GM12878 (cell line): ENCODE results near the gene ARL2.

ENCODE experiments used
- CBX5 ChIP-seq: sonication (generic); IDR thresholded peaks from 2 replicates; pipeline ENCODE4 v1.6.1; 2016; ENCODE audit warnings: low read depth, moderate library complexity, mild to moderate bottlenecking, inconsistent platforms
- EZH2 ChIP-seq: IDR thresholded peaks from 2 replicates; pipeline ENCODE4 v1.6.1; 2012; ENCODE audit warnings: low read depth, mild to moderate bottlenecking, control low read depth, inconsistent platforms, low read length, borderline replicate concordance; ENCODE audit not compliant: control insufficient read depth
- POLR2A ChIP-seq: IDR thresholded peaks from 2 replicates; pipeline ENCODE4 v1.6.1; 2011; ENCODE audit warnings: low read depth, mild to moderate bottlenecking, low read length
- SRF ChIP-seq, 2 experiments: IDR thresholded peaks; 2 replicates each; pipeline ENCODE4 v1.6.1; 2011; ENCODE audit warnings: low read depth in 2 of 2, low read length in 2 of 2, mild to moderate bottlenecking in 1 of 2, moderate library complexity in 1 of 2
- STAT3 ChIP-seq: IDR thresholded peaks from 2 replicates; pipeline ENCODE4 v1.6.1; 2011; ENCODE audit warnings: low read depth, low read length, improper control_type of control experiment
- ZBTB33 ChIP-seq: fragments of 450-650 bp; IDR thresholded peaks from 2 replicates; pipeline ENCODE4 v1.6.1; 2017; ENCODE audit warnings: mild to moderate bottlenecking
- TF ChIP-seq, protein P1 (sequence below): fragments of 450-650 bp; formaldehyde crosslinking; IDR thresholded peaks from 2 replicates; pipeline ENCODE4 v1.5.0; 2022; ENCODE audit warnings: mild to moderate bottlenecking, missing genetic modification characterization
- TF ChIP-seq, protein P2 (sequence below), 3 experiments: IDR thresholded peaks in 2 of 3; conservative IDR thresholded peaks in 1 of 3; 2 replicates each; pipeline ENCODE4 v1.5.1; 2011; ENCODE audit warnings: low read depth in 3 of 3, low read length in 3 of 3, mild to moderate bottlenecking in 3 of 3, control low read depth in 2 of 3, moderate library complexity in 2 of 3, inconsistent platforms in 1 of 3, mixed read lengths in 1 of 3; ENCODE audit not compliant: control insufficient read depth in 2 of 3, insufficient read depth in 1 of 3; ENCODE audit errors: extremely low read depth in 1 of 3
- TF ChIP-seq, protein P3 (sequence below): IDR thresholded peaks from 2 replicates; pipeline ENCODE4 v1.6.1; 2012; ENCODE audit warnings: mild to moderate bottlenecking, low read depth, low read length

- TF ChIP-seq POLR2A, result no peak
- TF ChIP-seq STAT3, result no peak
- TF ChIP-seq CBX5, result no peak
- TF ChIP-seq EZH2, result no peak
- TF ChIP-seq ZBTB33, result no peak
- TF ChIP-seq, protein P1, sequence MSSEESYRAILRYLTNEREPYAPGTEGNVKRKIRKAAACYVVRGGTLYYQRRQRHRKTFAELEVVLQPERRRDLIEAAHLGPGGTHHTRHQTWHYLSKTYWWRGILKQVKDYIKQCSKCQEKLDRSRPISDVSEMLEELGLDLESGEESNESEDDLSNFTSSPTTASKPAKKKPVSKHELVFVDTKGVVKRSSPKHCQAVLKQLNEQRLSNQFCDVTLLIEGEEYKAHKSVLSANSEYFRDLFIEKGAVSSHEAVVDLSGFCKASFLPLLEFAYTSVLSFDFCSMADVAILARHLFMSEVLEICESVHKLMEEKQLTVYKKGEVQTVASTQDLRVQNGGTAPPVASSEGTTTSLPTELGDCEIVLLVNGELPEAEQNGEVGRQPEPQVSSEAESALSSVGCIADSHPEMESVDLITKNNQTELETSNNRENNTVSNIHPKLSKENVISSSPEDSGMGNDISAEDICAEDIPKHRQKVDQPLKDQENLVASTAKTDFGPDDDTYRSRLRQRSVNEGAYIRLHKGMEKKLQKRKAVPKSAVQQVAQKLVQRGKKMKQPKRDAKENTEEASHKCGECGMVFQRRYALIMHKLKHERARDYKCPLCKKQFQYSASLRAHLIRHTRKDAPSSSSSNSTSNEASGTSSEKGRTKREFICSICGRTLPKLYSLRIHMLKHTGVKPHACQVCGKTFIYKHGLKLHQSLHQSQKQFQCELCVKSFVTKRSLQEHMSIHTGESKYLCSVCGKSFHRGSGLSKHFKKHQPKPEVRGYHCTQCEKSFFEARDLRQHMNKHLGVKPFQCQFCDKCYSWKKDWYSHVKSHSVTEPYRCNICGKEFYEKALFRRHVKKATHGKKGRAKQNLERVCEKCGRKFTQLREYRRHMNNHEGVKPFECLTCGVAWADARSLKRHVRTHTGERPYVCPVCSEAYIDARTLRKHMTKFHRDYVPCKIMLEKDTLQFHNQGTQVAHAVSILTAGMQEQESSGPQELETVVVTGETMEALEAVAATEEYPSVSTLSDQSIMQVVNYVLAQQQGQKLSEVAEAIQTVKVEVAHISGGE (CRISPR knock-in tag), result no peak
- TF ChIP-seq, protein P2, sequence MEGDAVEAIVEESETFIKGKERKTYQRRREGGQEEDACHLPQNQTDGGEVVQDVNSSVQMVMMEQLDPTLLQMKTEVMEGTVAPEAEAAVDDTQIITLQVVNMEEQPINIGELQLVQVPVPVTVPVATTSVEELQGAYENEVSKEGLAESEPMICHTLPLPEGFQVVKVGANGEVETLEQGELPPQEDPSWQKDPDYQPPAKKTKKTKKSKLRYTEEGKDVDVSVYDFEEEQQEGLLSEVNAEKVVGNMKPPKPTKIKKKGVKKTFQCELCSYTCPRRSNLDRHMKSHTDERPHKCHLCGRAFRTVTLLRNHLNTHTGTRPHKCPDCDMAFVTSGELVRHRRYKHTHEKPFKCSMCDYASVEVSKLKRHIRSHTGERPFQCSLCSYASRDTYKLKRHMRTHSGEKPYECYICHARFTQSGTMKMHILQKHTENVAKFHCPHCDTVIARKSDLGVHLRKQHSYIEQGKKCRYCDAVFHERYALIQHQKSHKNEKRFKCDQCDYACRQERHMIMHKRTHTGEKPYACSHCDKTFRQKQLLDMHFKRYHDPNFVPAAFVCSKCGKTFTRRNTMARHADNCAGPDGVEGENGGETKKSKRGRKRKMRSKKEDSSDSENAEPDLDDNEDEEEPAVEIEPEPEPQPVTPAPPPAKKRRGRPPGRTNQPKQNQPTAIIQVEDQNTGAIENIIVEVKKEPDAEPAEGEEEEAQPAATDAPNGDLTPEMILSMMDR (IDR thresholded peaks at IDR 0.05 in 2 of 3, conservative IDR thresholded peaks at IDR 0.05 in 1 of 3; ENCODE audit: control insufficient read depth in 2 of 3, extremely low read depth in 1 of 3, insufficient read depth in 1 of 3, low read depth in 3 of 3, low read length in 3 of 3), result no peak
- TF ChIP-seq SRF (IDR thresholded peaks at IDR 0.05; ENCODE audit: low read depth in 2 of 2, low read length in 2 of 2), result no peak
- TF ChIP-seq, protein P3, sequence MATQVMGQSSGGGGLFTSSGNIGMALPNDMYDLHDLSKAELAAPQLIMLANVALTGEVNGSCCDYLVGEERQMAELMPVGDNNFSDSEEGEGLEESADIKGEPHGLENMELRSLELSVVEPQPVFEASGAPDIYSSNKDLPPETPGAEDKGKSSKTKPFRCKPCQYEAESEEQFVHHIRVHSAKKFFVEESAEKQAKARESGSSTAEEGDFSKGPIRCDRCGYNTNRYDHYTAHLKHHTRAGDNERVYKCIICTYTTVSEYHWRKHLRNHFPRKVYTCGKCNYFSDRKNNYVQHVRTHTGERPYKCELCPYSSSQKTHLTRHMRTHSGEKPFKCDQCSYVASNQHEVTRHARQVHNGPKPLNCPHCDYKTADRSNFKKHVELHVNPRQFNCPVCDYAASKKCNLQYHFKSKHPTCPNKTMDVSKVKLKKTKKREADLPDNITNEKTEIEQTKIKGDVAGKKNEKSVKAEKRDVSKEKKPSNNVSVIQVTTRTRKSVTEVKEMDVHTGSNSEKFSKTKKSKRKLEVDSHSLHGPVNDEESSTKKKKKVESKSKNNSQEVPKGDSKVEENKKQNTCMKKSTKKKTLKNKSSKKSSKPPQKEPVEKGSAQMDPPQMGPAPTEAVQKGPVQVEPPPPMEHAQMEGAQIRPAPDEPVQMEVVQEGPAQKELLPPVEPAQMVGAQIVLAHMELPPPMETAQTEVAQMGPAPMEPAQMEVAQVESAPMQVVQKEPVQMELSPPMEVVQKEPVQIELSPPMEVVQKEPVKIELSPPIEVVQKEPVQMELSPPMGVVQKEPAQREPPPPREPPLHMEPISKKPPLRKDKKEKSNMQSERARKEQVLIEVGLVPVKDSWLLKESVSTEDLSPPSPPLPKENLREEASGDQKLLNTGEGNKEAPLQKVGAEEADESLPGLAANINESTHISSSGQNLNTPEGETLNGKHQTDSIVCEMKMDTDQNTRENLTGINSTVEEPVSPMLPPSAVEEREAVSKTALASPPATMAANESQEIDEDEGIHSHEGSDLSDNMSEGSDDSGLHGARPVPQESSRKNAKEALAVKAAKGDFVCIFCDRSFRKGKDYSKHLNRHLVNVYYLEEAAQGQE, result no peak
Observed at GRCh38 chr11:65058419-65059054, 44.6 kb downstream of the ARL2 start, which contains the start of gene NAALADL1.
